B cell (primary cell): ENCODE data around the gene ABI3BP. TPM values are rescaled to one million over a fixed set of nuclear protein-coding genes. Genes with fewer than 3 reads are reported as not detected.

Experiments
- ATAC-seq: fragments of 200-7000 bp; cut with Tn5 transposase; one replicate; pipeline ENCODE4 v1.10.0; 2021; ENCODE audit warnings: low read depth, mild to moderate bottlenecking, moderate number of reproducible peaks, moderate library complexity
- CTCF ChIA-PET: fragments of 350-600 bp; sonication (Branson Sonifier 250); formaldehyde crosslinking; loops from one replicate; lab custom pipeline; 2021; ENCODE audit warnings: antibody characterized with exemption, inconsistent platforms; lab: Charles Lee
- POLR2A ChIA-PET: fragments of 350-600 bp; sonication (Branson Sonifier 250); formaldehyde crosslinking; loops from one replicate; lab custom pipeline; 2021; ENCODE audit warnings: antibody characterized with exemption; lab: Charles Lee
- DNase-seq: peaks from one replicate; pipeline ENCODE4 v3.0.0; 2013
- H2AFZ ChIP-seq: 2 replicates; pipeline ENCODE4 v1.6.1; 2012; ENCODE audit warnings: mild to moderate bottlenecking, low read depth, low read length; ENCODE audit not compliant: insufficient read depth, poor library complexity, severe bottlenecking
- H3K27ac ChIP-seq, 2 donors: 1 replicate in 1 of 2; 2 replicates in 1 of 2; pipeline ENCODE4 v1.5.1; 2012 to 2013; ENCODE audit warnings: low read length in 2 of 2, mild to moderate bottlenecking in 2 of 2, moderate library complexity in 1 of 2
- H3K27me3 ChIP-seq, 4 experiments: fragments of 200-600 bp in 1 of 4; sonication (generic) in 1 of 4; replicated peaks in 1 of 4; 1 replicate in 2 of 4; 2 replicates in 2 of 4; pipeline versions ENCODE4 v1.6.1 to v1.7.0; 2013 to 2016; ENCODE audit warnings: low read length in 3 of 4, mild to moderate bottlenecking in 2 of 4, mixed read lengths in 1 of 4, moderate library complexity in 1 of 4; ENCODE audit not compliant: insufficient read depth in 4 of 4, control insufficient read depth in 3 of 4; ENCODE audit errors: control extremely low read depth in 1 of 4
- H3K36me3 ChIP-seq, 2 experiments: replicated peaks in 1 of 2; 1 replicate in 1 of 2; 2 replicates in 1 of 2; pipeline versions ENCODE4 v1.6.1 to v1.7.1; 2013; ENCODE audit warnings: low read length in 1 of 2; ENCODE audit not compliant: insufficient read depth in 2 of 2, control insufficient read depth in 1 of 2; ENCODE audit errors: control extremely low read depth in 1 of 2, extremely low read depth in 1 of 2
- H3K4me1 ChIP-seq, 2 donors: fragments of 200-600 bp in 1 of 2; sonication (generic) in 1 of 2; 1 replicate in 1 of 2; 2 replicates in 1 of 2; pipeline versions ENCODE4 v1.5.1 to v1.6.1; 2013 to 2017; ENCODE audit warnings: low read length in 2 of 2; ENCODE audit not compliant: control insufficient read depth in 2 of 2, insufficient read depth in 2 of 2
- H3K4me2 ChIP-seq: replicated peaks from 2 replicates; pipeline ENCODE3; 2012; ENCODE audit warnings: mild to moderate bottlenecking, low read depth, low read length; ENCODE audit not compliant: poor library complexity, severe bottlenecking
- H3K4me3 ChIP-seq, 5 experiments: fragments of 200-600 bp in 1 of 5; sonication (generic) in 1 of 5; 1 replicate in 3 of 5; 2 replicates in 2 of 5; pipeline versions ENCODE4 v1.5.1 to v1.7.0; 2011 to 2016; ENCODE audit warnings: low read length in 4 of 5, mild to moderate bottlenecking in 4 of 5, low read depth in 2 of 5, control low read depth in 1 of 5, moderate library complexity in 1 of 5; ENCODE audit not compliant: insufficient read depth in 1 of 5; ENCODE audit errors: control extremely low read depth in 1 of 5, extremely low read depth in 1 of 5
- H3K79me2 ChIP-seq: fragments of 200-600 bp; sonication (generic); one replicate; pipeline ENCODE4 v1.6.0; 2016; ENCODE audit warnings: low read length; ENCODE audit not compliant: control insufficient read depth, insufficient read depth
- H3K9ac ChIP-seq: fragments of 200-600 bp; sonication (generic); 2 replicates; pipeline ENCODE4 v1.6.1; 2017; ENCODE audit warnings: mild to moderate bottlenecking, low read length, moderate library complexity
- H3K9me3 ChIP-seq, 3 donors: one replicate each; pipeline versions ENCODE4 v1.6.1 to v1.7.1; 2013; ENCODE audit warnings: low read length in 2 of 3; ENCODE audit not compliant: control insufficient read depth in 2 of 3, insufficient read depth in 1 of 3; ENCODE audit errors: control extremely low read depth in 1 of 3
- H4K20me1 ChIP-seq: 2 replicates; pipeline ENCODE4 v1.6.0; 2012; ENCODE audit warnings: mild to moderate bottlenecking, low read length; ENCODE audit not compliant: insufficient read depth, control insufficient read depth, poor library complexity, severe bottlenecking
- H3K27ac Mint-ChIP-seq: one replicate; pipeline ENCODE4 v1.8.0; 2021; ENCODE audit warnings: mixed read lengths
- H3K27me3 Mint-ChIP-seq: one replicate; pipeline ENCODE4 v1.8.0; 2021; ENCODE audit warnings: mixed read lengths
- H3K4me1 Mint-ChIP-seq: one replicate; pipeline ENCODE4 v1.8.0; 2021; ENCODE audit warnings: mixed read lengths
- H3K4me3 Mint-ChIP-seq: one replicate; pipeline ENCODE4 v1.8.0; 2021; ENCODE audit warnings: mixed read lengths
- H3K9me3 Mint-ChIP-seq: one replicate; pipeline ENCODE4 v1.8.0; 2022; ENCODE audit warnings: mixed read lengths; ENCODE audit not compliant: insufficient read depth
- CTCF ChIP-seq: fragments of 200-600 bp; IDR thresholded peaks from one replicate; pipeline ENCODE4 v1.8.0; 2022; ENCODE audit warnings: antibody characterized with exemption, mild to moderate bottlenecking
- EZH2 ChIP-seq: IDR thresholded peaks from 2 replicates; pipeline ENCODE4 v1.6.1; 2012; ENCODE audit warnings: borderline replicate concordance, low read depth, mild to moderate bottlenecking, moderate library complexity, low read length; ENCODE audit not compliant: insufficient read depth, poor library complexity, severe bottlenecking
- WGBS: methylation state at CpG from one replicate; pipeline ENCODE4 v1.1.5; 2013; ENCODE audit warnings: missing lambda C conversion rate; ENCODE audit not compliant: insufficient coverage; 5-methylcytosine and 5-hydroxymethylcytosine counted together
- intact Hi-C: fragments of 100-400 bp; cut with micrococcal nuclease; formaldehyde crosslinking; loops from one replicate; pipeline ENCODE4 v1.10.0; 2022
- polyA plus RNA-seq: library from polyadenylated mRNA; depleted of rRNA; stranded (reverse); fragments of >200 nt; gene quantifications from 2 replicates; pipeline ENCODE4 v1.2.3, GENCODE V29; 2012
- total RNA-seq, 2 donors: library from RNA; stranded (reverse); fragments of 120-200 nt in 1 of 2; gene quantifications; 1 replicate in 1 of 2; 2 replicates in 1 of 2; pipeline versions ENCODE4 v1.2.3 to v1.2.4, GENCODE V29; 2013 to 2022

The ABI3BP gene
- total and polyA plus RNA-seq, 2 donors (not counting 1 experiment from before 2014, with no cell fraction given), result not detected

- Histone ChIP-seq H4K20me1 (no peaks in the 10 kb centered on the region), H3K27me3 (no peaks in the 10 kb centered on the region), H3K4me1 (no peaks in the 10 kb centered on the region), H3K9ac (no peak overlapping the region), H3K79me2 (no peaks in the 10 kb centered on the region), H3K4me3 (no peak overlapping the region), H2AFZ (no peak overlapping the region), H3K9me3 (no peaks in the 10 kb centered on the region), H3K4me2 (no peak overlapping the region), H3K36me3 (no peaks in the 10 kb centered on the region), H3K27ac (no peak overlapping the region)
- Mint-ChIP-seq H3K4me3 (no peak overlapping the region), H3K27ac (no peak overlapping the region), H3K27me3 (peaks cover 2% of the 10 kb centered on the region), H3K4me1 (no peaks in the 10 kb centered on the region), H3K9me3 (peaks cover 3% of the 10 kb centered on the region)
- TF ChIP-seq EZH2 (no peak), CTCF (no peak)
- DNase-seq (no peak), ATAC-seq (no peak)
- intact Hi-C loops, result no loop called here
- ChIA-PET CTCF (no interaction called here), POLR2A (no interaction called here)
- 100% methylated on average over 3 of the region's 3 CpGs for WGBS
These were observed 218.0 kb downstream of the ABI3BP start for GRCh38 chr3:100775226-100775625.

GRCh38 chr3:100769693-100770092 lies 223.5 kb downstream of the ABI3BP start:
- H4K20me1 ChIP-seq, result no peaks in the 10 kb centered on the region
- intact Hi-C loops, result no loop called here
- ATAC-seq (no peak), DNase-seq (no peak)
- H3K9me3 ChIP-seq, result no peaks in the 10 kb centered on the region
- no peak overlapping the region for H3K9ac ChIP-seq
- Mint-ChIP-seq H3K27ac (no peak overlapping the region), H3K9me3 (peaks cover 3% of the 10 kb centered on the region), H3K4me1 (no peaks in the 10 kb centered on the region), H3K27me3 (peaks cover 4% of the 10 kb centered on the region), H3K4me3 (no peak overlapping the region)
- no peak overlapping the region for H3K4me3 ChIP-seq
- no peak overlapping the region for H3K4me2 ChIP-seq
- TF ChIP-seq EZH2 (no peak), CTCF (no peak)
- CTCF ChIA-PET, result no interaction called here
- WGBS, result 84% methylated on average over 3 of the region's 3 CpGs
- POLR2A ChIA-PET, result no interaction called here
- no peak overlapping the region for H2AFZ ChIP-seq
- H3K27ac ChIP-seq, result no peak overlapping the region
- H3K27me3 ChIP-seq, result no peaks in the 10 kb centered on the region
- no peaks in the 10 kb centered on the region for H3K79me2 ChIP-seq
- H3K4me1 ChIP-seq, result no peaks in the 10 kb centered on the region
- H3K36me3 ChIP-seq, result no peaks in the 10 kb centered on the region
